NCI-H1417 treated with DMSO at 0.1 percent for 48 hours (cell line): ENCODE measurements around the gene TUBB2B.
"Not testable (repeated sequence)": the region's sequence is repeated elsewhere in the genome, so short reads cannot be mapped to it uniquely, and the experiment has no call there.

Experiments
- DNase-seq: peaks from one replicate; lab custom pipeline; 2025; lab: John Stamatoyannopoulos, UW

Gene TUBB2B

DNA sequence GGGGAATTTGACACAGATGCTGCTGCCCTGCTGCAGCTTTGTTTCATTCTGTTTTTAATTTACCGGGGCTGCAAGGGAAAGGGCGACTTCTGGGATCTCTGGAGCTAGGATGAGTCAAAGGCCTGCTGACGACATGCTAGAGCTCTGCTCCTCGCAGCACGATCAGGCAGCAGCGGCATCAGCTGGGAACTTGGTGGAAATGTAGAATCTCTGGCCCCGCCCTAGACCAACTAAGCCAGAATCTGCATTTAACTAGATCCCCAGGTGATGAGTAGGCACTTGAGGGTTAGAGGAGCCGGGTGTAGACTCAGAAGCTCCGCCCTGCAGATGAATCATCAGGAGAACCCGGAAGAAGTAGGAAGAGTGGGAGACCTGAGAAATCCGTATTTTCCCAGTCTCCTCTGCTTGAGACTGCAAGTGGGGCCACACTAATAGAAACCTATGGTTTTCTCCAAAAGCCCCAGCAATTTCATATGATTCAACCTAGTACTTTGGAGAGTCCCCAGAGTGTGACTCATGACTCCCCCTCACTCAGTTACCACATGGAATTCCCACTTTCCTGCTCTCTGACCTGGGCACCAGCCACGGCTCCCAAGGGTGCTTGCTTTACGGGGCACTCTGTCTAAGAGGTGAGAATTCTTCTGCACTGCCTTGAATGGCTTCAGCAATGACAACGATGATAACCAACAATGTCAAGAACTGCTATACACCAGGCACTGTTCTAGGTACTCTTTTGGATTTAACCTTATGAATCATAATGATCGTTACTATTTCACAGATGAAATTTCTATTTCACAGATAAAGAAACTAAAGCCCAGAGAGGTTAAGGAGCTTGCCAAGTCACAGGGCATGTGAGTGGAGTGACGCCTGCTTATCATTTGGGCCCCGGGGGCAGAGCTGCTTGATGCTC lies 18.1 kb downstream of the TUBB2B start:
- no peak for DNase-seq

DNA sequence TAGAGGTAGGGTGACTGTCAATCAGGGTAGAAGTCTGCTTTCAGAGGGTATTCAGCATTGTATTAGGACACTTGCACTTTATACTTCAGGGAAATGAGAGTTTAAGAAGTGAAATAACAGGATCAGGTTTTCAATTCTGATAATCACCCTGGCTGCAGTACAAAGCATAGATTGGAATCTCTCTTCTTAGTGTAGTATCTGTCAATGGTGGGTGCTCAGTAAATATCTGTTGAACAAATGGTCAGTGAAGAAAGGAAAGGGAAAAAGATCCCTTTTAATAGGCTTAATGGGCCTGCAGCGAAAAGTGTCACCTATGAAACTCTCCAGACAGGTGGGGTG lies 18.7 kb downstream of the TUBB2B start:
- no peak for DNase-seq

DNA sequence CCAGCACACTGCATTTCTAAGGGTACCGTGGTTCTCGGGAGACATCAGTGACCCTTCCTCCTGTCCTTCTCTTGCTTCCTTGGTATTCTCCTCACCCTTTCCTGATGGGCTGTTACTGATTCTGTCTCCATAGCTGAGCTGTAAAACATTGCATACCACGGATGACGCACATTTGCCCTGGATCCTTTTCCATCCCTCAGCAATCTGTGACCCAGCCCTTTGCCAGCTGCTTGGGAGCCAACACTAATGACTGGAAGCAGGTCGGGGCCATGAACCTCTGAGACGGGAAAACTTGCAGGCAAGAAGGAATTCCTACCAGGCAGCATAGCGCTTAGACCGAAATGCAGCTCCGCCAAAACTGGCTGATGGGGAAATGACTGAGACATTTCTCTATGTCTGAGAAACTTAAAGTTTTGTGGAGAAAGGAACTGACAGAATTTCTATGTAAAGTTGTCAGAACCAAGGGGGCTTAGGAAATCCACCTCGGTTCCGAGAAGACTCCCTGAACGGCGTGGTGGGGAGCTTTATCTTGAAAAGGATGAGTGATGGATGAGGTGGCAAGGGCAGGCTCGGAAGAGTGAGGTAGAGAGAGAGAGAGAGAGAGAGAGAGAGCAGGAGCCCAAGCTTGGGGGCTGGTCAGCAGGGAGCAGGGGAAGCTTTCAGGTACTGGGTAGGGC lies 19.2 kb downstream of the TUBB2B start:
- no peak for DNase-seq

GRCh38 chr6:3206339-3207015 lies 21.0 kb downstream of the TUBB2B start:
- no peak for DNase-seq

- DNase-seq, result no peak
Observed at GRCh38 chr6:3205913-3206312, 21.5 kb downstream of the TUBB2B start.

DNA sequence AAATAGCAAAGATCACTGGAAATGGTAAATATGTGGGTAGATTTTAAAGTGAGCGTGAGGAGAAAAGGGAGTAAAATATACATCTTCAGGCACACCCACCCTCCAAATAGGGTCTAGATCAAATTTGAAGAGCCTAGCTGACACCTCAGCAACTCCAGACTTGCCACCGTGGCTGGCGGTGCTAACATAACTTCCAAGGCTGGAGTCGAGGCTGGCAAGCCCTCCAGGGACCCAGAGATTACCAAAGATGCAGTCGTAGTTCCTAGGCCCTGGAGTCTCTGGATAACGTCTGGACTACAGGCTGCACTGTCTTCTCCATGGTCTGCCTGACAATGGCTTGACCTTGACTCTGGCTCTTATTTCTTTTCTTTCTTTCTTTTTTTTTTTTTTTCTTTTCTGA lies 22.5 kb downstream of the TUBB2B start:
- DNase-seq, result no peak

DNA sequence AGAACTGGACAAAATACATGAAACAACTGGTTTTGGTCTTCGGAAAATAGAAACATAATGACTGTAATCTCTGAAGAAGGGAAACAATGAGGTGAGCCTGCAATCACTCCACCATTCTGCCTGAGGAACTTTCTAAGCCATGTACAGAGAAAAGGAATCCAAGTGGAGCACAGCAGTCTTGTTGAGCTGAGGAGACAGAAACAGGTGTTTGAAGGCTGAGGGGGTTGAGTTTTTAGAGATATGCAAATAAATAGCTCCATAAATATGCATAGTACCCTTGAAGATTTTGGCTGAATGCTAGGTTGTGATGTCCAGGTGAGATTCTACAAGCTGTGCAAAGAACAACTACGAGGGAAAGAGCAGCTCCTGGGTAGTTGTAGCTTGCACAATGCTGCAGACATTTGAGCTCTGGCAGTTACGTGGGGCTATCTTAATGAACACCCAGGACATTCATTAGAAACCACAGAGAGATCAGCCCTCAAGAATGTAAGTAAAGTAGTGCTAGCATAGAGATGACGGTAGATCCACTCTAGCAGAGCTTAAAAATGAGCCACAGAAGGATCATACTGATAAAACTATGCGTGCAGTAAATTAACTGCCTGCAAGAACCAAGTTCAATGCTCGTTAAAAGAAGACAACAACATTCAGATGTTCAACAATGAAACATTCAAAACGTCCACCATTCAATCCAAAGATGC lies 24.3 kb downstream of the TUBB2B start:
- DNase-seq, result no peak

- no peak for DNase-seq
Observed at GRCh38 chr6:3201388-3201787, 26.1 kb downstream of the TUBB2B start.

GRCh38 chr6:3200682-3201081 lies 26.8 kb downstream of the TUBB2B start:
- DNase-seq, result no peak

GRCh38 chr6:3199382-3199781 lies 28.1 kb downstream of the TUBB2B start:
- DNase-seq, result no peak

DNA sequence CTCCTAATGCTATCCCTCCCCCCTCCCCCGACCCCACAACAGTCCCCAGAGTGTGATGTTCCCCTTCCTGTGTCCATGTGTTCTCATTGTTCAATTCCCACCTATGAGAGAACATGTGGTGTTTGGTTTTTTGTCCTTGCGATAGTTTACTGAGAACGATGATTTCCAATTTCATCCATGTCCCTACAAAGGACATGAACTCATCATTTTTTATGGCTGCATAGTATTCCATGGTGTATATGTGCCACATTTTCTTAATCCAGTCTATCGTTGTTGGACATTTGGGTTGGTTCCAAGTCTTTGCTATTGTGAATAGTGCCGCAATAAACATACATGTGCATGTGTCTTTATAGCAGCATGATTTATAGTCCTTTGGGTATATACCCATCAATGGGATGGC lies 29.7 kb downstream of the TUBB2B start:
- DNase-seq, result not testable (repeated sequence)

DNA sequence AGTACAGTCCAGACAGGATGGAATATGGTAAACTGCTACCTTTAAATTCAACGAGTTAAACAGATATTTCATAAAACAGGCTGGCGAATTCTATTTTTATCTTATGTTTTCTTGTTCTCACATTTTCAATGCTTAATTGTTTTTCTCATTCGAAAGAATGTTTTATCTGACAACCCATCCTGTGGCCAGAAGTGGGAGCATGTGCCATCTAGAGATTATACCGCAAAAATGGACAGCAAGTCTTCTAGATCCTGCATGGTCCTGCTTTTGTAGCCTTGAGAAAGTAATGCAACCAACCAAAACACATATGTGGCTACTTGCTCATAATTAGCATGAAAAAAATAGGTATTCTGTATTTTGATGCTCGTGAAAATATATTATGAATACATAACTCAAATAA lies 30.7 kb downstream of the TUBB2B start:
- no peak for DNase-seq

- no peak for DNase-seq
Observed at GRCh38 chr6:3195695-3196497, 31.6 kb downstream of the TUBB2B start.

- DNase-seq, result no peak
Observed at GRCh38 chr6:3195420-3195694, 32.1 kb downstream of the TUBB2B start.

- DNase-seq, result no peak
Observed at GRCh38 chr6:3194535-3195419, 32.7 kb downstream of the TUBB2B start.

DNA sequence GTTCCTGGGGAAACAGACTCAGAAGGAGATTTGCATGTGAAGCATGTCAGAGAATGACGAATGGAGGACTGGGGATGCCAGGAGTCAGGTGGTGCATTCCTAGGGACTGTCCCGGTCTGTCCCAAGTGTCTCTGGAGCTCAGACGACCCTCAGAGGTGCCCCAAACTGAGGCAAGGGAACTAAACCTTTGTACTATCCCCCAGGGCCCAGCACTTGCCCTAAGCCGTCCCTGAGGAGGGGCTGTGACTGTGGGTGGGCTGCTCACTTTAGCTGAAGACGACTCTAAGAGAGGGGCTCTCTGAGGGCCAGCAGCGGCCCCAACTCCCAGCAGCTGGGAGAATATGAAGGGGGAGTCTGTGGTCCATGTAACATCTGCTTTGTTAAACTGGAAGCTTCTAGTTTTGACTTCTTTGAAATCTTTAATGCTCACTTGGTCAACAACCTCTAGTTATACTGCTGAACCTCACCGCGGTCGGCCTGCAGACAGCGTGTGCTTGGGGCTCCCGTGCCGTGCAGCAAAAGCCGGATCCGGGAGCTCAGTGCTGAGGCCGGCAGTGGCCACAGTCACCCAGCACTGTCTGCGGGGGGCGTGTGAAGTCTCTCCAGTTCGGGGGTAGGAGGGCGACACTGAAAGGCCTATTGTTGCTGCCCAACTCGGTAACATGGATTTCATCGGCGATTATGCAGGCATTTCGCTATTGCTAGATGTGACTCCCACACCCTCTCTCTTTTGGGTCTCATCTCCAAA lies 34.2 kb downstream of the TUBB2B start:
- DNase-seq, result no peak

GRCh38 chr6:3190779-3191178 lies 36.7 kb downstream of the TUBB2B start:
- no peak for DNase-seq

DNA sequence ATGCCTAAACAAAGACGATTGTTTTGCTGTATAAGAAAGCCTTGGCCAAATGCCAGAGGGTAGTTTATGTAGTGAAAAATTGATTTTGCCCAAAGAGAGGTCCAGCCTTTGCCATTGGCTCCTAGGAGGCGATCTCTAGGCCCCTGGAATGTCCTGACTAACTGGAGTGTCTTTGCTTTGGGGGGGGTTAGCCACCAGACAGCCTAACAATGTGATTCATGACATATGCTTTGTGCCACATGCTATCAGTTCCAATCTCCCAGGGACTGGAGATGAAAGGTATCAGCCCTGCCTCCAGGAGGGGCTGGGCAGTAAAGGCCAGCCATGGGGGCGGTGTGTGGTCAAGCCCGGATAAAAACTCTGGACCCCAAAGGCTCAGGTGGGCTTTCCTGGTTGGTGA lies 37.4 kb downstream of the TUBB2B start:
- no peak for DNase-seq

GRCh38 chr6:3189192-3189591 lies 38.3 kb downstream of the TUBB2B start:
- DNase-seq, result not testable (repeated sequence)

DNA sequence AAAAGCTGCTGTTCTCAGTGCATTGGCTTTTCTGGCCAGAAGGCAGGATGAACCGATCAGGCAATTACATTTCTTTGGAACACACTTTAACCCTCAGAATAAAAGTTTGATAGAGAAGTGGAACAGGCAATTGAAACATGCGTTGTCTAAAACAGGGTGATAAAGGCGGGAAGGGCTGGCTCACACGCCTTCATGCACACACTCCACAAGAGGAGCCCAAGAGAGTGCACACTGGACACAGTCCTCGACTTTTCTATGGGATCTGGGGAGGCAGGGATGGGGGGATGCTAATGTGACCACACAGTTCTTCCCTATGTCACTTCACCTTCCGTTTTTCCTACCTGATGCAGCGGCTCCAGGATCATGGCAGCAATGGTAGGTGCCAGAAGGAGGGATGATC lies 39.2 kb downstream of the TUBB2B start:
- no peak for DNase-seq
